G401.6 (cell line): ENCODE data around the gene CCDC146.
"Not testable (repeated sequence)": the region's sequence is repeated elsewhere in the genome, so short reads cannot be mapped to it uniquely, and the experiment has no call there.

Source experiments
- FAIRE-seq: peaks from 2 replicates; lab custom pipeline; 2012; peaks lifted over from hg19 to GRCh38; lab: Jason Lieb, UNC

CCDC146 gene

GRCh38 chr7:77121860-77122681, at the start of gene CCDC146:
CCDC146 (plus strand) TSS chr7:77122615; CDS start chr7:77167669, 45,054 bp downstream.
- FAIRE-seq = peak; percentile 98

- not testable (repeated sequence) for FAIRE-seq
These were observed 47.5 kb upstream of the CCDC146 start for GRCh38 chr7:77074786-77075396.

GRCh38 chr7:77077060-77077459, 45.4 kb upstream of the CCDC146 start:
- not testable (repeated sequence) for FAIRE-seq

DNA sequence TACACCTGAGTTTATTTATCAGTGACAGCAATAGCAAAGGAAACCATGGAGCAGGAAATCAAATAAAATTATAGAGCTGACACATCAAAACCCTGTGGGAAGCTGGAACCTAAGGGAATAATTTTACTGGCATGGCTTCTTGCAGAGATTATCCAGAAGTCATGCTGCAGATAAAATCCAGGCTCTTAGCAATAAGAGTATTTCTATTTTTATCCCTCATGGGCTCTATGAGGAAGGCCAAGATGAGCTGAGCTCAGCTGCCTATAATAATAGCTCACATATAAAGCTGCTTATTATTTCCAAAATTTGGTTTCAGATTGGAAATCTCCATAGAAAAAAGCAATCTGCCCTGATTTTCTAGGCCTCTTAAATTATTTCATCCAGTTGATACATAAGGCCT, 43.3 kb upstream of the CCDC146 start:
- FAIRE-seq = not testable (repeated sequence)

GRCh38 chr7:77079624-77080023, 42.8 kb upstream of the CCDC146 start:
- FAIRE-seq = not testable (repeated sequence)

DNA sequence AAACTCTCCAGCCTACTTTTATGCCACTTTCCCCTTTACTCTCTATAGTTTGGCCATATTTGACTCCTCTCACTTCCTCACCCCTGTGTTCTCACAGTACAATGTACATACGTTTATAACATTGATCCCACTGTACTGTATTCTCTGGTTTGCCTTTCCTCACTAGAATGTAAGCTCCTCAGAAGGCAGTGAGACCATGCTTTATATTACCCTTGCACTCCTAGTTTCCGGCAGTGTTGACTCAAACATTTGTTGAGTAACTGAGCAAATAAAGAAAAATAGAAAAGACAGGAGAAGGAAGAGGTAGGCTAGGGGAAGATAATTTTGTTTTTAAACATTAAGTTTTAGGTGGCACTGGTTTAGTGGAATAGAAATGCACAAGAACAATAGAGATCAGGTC, 42.2 kb upstream of the CCDC146 start:
- not testable (repeated sequence) for FAIRE-seq

- FAIRE-seq = not testable (repeated sequence)
These were observed 40.2 kb upstream of the CCDC146 start for GRCh38 chr7:77082192-77082591.

GRCh38 chr7:77092301-77092700, 30.1 kb upstream of the CCDC146 start:
- not testable (repeated sequence) for FAIRE-seq

- FAIRE-seq = not testable (repeated sequence)
These were observed 21.9 kb upstream of the CCDC146 start for GRCh38 chr7:77100501-77100900.

- not testable (repeated sequence) for FAIRE-seq
These were observed 21.2 kb upstream of the CCDC146 start for GRCh38 chr7:77101187-77101586.

- not testable (repeated sequence) for FAIRE-seq
These were observed 19.7 kb upstream of the CCDC146 start for GRCh38 chr7:77102671-77103070.

GRCh38 chr7:77105904-77106303, 16.5 kb upstream of the CCDC146 start:
- FAIRE-seq = not testable (repeated sequence)

DNA sequence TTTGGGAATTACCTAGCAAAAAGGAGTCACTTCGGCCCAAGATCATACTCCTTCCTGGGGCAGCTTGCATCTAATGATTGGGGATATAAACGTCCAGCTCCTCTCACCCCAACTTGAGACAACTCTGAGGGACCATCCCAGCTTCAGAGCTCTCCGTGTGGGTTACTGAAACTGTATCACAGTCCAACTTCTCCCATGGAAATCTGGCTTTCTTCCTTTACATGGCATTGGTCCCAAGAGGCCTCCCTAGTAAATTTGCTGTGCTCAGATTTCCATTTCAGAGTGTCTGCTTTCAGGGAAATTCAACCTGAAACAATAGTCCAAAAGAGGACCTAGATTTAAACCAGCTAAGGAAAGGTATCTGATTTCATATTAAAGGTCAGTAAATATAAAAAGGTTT, 14.8 kb upstream of the CCDC146 start:
- not testable (repeated sequence) for FAIRE-seq

DNA sequence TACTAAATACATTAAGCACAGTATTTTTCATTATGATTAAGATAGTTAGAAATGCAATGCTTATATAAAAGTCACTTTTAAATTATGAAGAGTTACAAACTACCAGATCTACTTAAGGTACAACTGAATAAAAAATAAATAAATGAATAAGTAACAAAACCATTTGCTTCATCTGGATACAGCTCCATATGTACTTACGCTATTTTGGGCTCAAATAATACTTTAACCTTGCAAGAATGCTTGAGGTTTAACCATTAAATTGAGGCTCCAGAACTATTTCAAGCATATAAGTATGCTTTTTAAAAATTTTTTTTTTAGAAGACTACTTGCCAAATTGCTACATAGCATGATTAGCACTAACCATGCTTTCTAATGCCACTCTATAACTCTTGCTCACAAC, 14.1 kb upstream of the CCDC146 start:
- FAIRE-seq = not testable (repeated sequence)

GRCh38 chr7:77112719-77113306, 9.6 kb upstream of the CCDC146 start:
- peak; percentile 99 for FAIRE-seq

- FAIRE-seq = peak; percentile 94
These were observed 3.1 kb downstream of the CCDC146 start for GRCh38 chr7:77125486-77125885.

- FAIRE-seq = not testable (repeated sequence)
These were observed 4.6 kb downstream of the CCDC146 start for GRCh38 chr7:77127009-77127408.

DNA sequence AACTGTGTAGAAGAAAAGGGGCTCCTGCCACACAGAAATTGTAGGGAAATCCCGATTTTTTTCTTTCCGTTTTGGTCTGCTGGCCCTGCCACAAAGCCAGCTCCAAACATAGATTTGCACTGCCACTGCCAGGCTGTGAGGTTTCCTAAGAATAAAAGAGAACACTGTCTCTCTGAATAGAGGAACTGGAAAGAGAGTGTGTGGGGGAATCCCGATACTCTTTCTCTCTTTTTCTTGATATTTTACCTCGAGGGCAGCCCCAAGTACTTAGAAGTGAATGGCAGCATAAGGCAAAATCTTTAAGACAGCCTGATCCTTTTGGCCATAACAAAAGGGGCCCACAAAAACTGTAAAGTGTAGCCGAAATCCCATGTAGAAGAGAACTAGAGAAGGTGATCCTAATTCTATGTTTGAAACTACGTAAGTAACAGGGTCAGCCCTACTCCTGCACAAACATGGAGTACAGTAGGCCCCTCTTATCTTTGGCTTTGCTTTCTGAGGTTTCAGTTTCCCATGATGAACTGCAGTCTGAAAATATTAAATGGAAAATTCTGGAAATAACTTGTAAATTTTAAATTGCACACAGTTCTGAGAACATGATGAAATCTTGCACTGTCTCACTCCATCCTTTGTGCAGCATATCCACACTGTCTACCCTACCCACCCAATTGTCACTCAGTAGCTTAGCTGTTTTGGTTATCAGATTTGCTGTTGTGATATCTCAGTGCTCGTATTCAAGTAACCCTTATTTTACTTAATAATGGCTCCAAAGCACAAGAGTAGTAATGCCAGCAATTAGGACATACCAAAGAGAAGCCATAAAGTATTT, 6.4 kb downstream of the CCDC146 start:
- not testable (repeated sequence) for FAIRE-seq

DNA sequence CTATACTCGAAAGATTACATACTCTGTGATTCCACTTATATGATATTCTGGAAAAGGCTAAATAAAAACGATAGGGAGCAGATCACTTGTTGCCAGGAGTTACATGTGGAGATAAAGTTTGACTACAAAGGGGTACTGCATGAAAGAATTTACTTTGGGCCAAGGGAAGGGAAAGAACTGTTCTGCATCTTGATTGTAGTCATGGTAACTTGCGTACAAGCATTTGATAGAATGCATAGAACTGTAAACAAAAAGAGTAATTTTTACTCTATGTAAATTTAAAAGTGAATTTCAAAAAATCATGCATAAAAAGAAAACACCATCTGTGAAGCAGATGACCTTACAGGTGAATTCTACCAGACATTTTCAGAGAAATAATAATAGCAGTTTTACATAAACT, 9.4 kb downstream of the CCDC146 start:
- not testable (repeated sequence) for FAIRE-seq

DNA sequence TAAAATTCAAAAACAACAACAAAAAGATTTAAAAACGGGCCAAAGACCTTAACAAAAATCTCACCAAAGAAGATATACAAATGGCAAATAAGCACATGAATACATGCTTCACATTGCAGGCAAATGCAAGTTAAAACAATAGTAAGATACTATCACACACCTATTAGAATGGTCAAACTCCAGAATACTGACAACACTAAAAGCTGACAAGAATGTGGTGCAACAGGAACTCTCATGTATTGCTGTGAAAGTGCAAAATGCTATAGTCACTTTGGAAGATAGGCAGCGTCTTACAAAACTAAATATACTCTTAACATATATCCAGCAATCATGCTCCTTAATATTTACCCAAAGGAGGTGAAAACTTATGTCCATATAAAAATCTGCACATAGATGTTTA, 16.3 kb downstream of the CCDC146 start:
- FAIRE-seq = not testable (repeated sequence)

- FAIRE-seq = not testable (repeated sequence)
These were observed 17.9 kb downstream of the CCDC146 start for GRCh38 chr7:77140291-77140690.

GRCh38 chr7:77152232-77152631, 29.8 kb downstream of the CCDC146 start:
- not testable (repeated sequence) for FAIRE-seq
